Mucosa of stomach (tissue), 1 donor: ENCODE results near the gene STBD1.
"Not testable (repeated sequence)": the region's sequence is repeated elsewhere in the genome, so short reads cannot be mapped to it uniquely, and the experiment has no call there.

Experiments
- H3K27me3 ChIP-seq: one replicate; pipeline ENCODE4 v1.7.0; 2013; ENCODE audit warnings: mild to moderate bottlenecking, low read length; ENCODE audit not compliant: control insufficient read depth, insufficient read depth
- H3K36me3 ChIP-seq: one replicate; pipeline ENCODE4 v1.7.0; 2013; ENCODE audit warnings: low read length; ENCODE audit not compliant: control insufficient read depth, insufficient read depth
- H3K4me1 ChIP-seq: one replicate; pipeline ENCODE4 v1.7.0; 2013; ENCODE audit warnings: mild to moderate bottlenecking, low read length; ENCODE audit not compliant: control insufficient read depth, insufficient read depth
- H3K4me3 ChIP-seq: one replicate; pipeline ENCODE4 v1.7.0; 2013; ENCODE audit warnings: low read length
- H3K9ac ChIP-seq: one replicate; pipeline ENCODE4 v1.7.0; 2013; ENCODE audit warnings: mild to moderate bottlenecking, low read length, moderate library complexity
- H3K9me3 ChIP-seq: one replicate; pipeline ENCODE4 v1.7.0; 2013; ENCODE audit warnings: mild to moderate bottlenecking, low read length, moderate library complexity; ENCODE audit not compliant: control insufficient read depth
- donor health status: Pancreatic carcinoma.

STBD1 gene

DNA sequence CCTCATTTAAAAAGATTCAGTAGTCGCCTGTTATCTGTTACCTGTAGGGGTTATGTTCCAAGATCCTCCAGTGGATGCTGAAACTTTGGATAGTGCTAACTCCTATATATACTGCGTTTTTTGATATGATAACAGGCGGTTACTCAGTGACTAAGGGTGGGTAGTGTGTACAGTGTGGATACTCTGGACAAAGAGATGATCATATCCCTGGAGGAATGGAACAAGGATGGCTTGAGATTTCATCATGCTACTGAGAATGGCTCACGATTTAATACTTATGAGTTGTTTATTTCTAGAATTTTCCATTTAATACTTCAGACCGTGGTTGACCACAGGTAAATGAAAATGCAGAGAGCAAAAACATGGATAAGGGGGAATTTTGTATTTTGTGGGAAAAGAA is 33.5 kb upstream of the STBD1 start:
- H3K9me3 ChIP-seq: no peaks in the 10 kb centered on the region

DNA sequence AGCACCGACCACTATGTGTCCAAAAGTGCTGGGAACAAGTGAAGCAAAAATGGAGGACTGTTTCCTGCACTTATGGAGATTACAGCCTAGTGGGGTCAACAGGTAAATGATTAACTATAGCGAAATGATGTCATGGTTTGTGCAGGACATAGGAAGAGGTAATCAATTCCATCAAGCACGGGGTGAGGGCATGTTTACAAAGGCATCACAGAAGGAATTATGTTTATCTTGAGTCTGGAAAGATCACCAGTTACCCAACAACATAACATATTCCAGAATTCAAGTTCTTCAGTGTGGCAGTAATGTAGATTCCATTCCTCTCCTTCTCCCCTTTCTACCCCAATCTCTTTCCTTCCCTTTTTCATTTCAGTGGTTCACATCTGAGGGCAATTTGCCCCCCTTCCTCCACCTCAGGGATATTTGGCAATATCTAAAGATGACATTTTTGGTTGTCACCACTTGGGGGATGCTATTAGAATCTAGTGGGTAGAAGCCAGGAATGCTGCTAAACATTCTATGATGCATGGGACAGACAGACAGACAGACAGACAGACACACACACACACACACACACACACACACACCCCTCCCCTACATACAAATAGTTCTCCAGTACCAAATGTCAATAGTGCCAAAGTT is 30.9 kb upstream of the STBD1 start:
- Histone ChIP-seq H3K9me3 (no peaks in the 10 kb centered on the region), H3K4me1 (peaks cover 32% of the 10 kb centered on the region), H3K27me3 (no peaks in the 10 kb centered on the region), H3K4me3 (no peak overlapping the region), H3K36me3 (no peaks in the 10 kb centered on the region), H3K9ac (no peak overlapping the region)

More for the DNA sequence above, 33.5 kb upstream of the STBD1 start:
- Histone ChIP-seq H3K27me3 (no peaks in the 10 kb centered on the region), H3K36me3 (no peaks in the 10 kb centered on the region), H3K9ac (no peak overlapping the region), H3K4me3 (no peak overlapping the region), H3K4me1 (peaks cover 18% of the 10 kb centered on the region)

DNA sequence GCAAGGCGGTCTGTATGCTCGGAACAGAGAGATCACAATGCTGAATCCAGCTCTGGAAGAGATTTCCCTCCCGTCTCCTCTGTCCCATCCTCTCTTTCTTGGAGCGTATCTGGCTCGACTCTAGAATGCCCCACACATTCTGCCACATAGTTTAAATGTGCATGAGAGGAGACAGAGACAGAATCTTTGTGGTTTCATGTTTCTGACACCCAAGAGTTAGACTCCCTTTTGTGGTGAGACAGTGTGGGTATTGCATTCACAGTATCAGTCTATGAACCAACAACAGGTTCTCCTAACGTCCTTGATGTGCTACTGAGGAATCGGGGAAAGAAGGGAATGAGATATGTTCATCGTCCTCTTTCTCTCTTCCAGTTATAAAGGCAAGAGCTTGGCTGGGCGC is 29.7 kb upstream of the STBD1 start:
- no peaks in the 10 kb centered on the region for H3K36me3 ChIP-seq
- H3K4me3 ChIP-seq: no peak overlapping the region
- no peaks in the 10 kb centered on the region for H3K27me3 ChIP-seq
- H3K9me3 ChIP-seq: no peaks in the 10 kb centered on the region
- H3K9ac ChIP-seq: no peak overlapping the region
- H3K4me1 ChIP-seq: peaks cover 42% of the 10 kb centered on the region

DNA sequence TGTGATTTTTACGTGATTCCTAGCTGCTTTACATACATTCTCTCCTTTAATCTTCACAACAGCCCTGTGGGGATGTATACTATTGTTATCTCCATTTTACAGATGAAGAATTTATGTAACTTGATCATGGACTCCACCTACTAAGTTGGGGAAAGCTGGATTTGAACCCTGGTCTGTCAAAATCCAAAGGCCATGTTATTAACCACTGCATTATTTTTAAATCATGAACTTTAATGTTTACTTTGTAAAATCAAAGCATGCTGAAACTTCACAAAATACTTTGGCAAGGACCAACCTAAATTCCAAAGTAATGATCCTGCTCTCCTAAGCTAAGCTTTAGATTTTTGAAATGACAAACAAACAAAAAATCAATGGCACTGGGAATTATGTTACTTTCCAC is 28.9 kb upstream of the STBD1 start:
- Histone ChIP-seq H3K27me3 (no peaks in the 10 kb centered on the region), H3K4me3 (no peak overlapping the region), H3K9ac (no peak overlapping the region), H3K4me1 (peaks cover 42% of the 10 kb centered on the region), H3K9me3 (no peaks in the 10 kb centered on the region), H3K36me3 (no peaks in the 10 kb centered on the region)

DNA sequence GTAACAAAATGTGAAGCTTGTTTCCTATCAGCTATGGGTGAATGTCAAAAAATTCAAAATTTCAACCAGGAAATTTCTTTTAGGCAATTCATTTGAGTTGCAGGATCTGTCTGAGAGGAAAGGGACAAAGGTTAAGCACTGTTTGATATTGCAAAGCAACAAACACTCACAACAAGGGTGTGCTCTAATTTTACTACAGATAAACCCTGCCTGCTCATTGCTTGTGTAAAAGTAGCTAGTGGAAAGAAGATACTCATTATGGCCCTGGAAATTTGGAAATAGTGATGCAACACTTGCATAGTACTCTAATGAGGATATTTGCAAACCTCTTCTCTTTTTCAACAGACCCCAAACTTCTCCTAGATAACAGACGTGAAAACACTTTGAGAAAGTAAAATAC is 27.9 kb upstream of the STBD1 start:
- Histone ChIP-seq H3K9me3 (no peaks in the 10 kb centered on the region), H3K4me3 (no peak overlapping the region), H3K9ac (no peak overlapping the region), H3K4me1 (peaks cover 42% of the 10 kb centered on the region), H3K27me3 (no peaks in the 10 kb centered on the region), H3K36me3 (no peaks in the 10 kb centered on the region)

DNA sequence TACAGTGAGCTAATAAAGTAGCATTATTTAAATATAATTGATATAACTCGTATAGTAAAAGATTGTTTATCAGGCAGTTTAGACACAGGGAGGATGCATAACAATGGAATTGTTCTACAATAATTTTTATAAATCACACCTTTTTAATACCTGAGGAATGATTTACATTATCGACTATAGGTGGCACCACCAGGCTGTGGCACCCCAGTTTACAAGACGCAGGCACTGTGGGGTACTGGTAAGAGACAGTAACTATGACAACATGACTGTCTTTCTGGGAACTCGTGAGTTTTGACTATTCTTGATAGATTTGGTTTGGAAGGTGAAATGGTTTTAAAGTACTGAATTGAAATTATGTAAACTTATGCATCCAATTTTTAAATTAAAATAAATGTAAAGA is 27.1 kb upstream of the STBD1 start:
- Histone ChIP-seq H3K9me3 (no peaks in the 10 kb centered on the region), H3K4me1 (peaks cover 36% of the 10 kb centered on the region), H3K9ac (no peak overlapping the region)

DNA sequence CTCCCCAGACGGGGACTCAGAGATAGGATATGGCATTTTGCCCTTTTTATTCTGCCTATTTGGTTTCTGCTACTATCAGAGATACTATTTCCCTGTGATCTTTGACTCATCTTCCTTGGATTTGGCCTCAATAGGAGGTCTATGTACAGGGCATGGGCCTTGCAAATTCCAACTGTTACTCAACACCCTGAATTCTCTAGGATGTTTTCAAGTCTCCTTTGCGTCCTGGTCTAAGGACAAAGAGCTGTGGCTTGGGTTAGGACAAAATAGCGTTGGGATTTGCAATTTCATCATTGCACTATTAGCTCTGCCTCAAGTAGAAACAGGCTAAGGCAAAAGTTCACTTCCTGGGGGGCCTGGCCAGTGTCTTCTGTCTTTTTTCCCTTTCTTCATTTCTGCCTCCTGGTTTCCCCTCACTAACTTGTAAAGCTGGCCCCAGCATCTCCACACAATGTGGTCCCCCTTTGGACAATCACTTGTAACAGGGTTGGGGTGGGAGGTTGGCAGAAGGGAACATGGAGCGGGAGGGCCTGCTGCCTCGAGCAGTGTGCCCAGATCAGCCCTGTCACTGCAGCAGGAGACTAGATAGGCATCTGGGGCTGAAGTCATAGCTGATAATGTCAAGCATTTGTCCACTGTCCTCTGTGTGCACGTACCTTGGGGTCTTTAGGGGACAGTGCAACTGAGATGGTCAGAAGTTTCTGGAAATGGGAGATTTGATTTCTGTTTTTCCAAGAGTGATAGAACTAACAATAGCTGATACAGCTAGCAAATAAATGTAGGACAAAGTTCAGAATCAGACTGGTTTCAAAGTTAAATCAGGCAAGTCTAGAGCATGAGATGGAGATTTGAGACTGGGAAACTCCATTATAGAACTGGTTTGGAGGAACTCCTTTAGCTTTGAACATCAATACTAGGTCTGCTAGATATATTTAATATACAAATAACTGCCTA is 25.8 kb upstream of the STBD1 start:
- Histone ChIP-seq H3K36me3 (no peaks in the 10 kb centered on the region), H3K9me3 (no peaks in the 10 kb centered on the region), H3K9ac (no peak overlapping the region), H3K4me3 (no peak overlapping the region), H3K27me3 (no peaks in the 10 kb centered on the region), H3K4me1 (peaks cover 29% of the 10 kb centered on the region)

More for the DNA sequence above, 27.1 kb upstream of the STBD1 start:
- no peaks in the 10 kb centered on the region for H3K36me3 ChIP-seq
- H3K27me3 ChIP-seq: no peaks in the 10 kb centered on the region
- no peak overlapping the region for H3K4me3 ChIP-seq

DNA sequence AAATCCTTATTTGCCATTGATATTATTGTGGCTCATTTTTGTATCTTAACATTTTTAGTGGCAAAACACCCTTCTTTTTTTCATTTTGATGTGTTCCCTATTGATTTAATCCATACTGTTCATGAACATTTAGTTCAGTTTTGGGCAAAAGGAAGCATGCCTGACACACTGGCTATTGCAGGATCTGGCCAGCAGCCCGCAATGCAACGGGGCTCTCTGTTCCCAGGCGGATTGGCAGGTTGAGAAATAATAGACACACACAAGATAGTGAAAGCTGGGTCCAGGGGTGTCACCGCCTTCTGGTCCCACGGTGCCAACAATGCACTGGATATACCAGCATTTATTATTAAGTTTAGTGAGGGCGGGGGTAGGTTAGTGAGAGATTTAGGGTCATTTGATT is 24.9 kb upstream of the STBD1 start:
- not testable (repeated sequence) for H3K27me3 ChIP-seq, H3K4me3 ChIP-seq, H3K9ac ChIP-seq, H3K36me3 ChIP-seq, H3K9me3 ChIP-seq
- peaks cover 29% of the 10 kb centered on the region for H3K4me1 ChIP-seq

DNA sequence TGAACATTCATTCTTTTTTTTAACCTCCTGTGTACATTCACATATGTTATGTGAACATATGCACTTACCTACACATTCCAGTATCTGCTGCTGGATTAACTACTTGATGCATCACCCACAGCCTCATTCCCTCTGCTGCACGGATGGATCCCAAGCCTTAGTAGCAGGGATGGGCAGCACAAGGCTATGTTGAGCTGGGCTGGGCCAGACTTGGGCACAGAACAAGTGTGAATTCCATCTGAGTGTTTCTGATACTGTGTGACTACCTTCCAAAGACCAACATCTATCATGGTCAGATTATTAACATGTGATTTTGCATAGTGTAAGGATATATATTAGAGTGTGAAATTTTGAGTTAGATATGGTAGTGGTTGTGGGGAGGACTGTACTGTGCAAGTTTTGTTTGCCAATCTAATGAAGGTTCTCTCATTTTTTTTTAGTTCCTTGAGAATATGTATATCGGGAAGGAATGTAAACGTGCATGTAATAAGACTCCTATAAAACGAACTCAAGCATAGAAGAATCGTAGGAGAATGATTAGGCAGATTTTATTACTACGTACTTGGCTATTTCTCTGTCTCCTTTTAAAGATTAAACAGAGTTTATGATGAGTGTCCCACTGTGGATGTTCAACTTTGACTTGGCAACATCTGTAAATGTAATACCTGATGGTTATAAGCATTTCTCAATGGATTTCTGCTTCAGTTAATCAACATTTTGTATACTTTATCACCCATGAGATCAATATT is 23.4 kb upstream of the STBD1 start:
- no peaks in the 10 kb centered on the region for H3K36me3 ChIP-seq

DNA sequence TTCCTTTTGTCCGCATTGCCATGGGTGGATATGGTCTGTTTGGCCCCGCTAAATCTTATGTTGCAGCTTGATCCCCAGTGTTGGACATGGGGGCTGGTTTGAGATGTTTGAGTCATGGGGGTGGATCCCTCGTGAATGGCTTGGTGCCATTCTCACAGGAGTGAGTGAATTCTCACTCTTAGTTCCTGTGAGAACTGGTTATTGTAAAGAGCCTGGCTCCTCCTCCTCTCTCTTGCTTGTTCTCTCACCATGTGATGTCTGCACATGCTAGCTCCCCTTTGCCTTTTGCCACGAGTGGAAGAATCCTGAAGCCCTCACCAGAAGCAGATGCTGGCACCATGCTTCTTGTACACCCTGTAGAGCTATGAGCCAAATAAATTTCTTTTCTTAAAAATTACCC is 22.6 kb upstream of the STBD1 start:
- peaks cover 20% of the 10 kb centered on the region for H3K4me1 ChIP-seq
- H3K36me3 ChIP-seq: no peaks in the 10 kb centered on the region
- no peaks in the 10 kb centered on the region for H3K9me3 ChIP-seq
- no peak overlapping the region for H3K4me3 ChIP-seq
- H3K27me3 ChIP-seq: no peaks in the 10 kb centered on the region
- H3K9ac ChIP-seq: no peak overlapping the region

More for the DNA sequence above, 23.4 kb upstream of the STBD1 start:
- H3K9me3 ChIP-seq: no peaks in the 10 kb centered on the region
- no peaks in the 10 kb centered on the region for H3K27me3 ChIP-seq
- peaks cover 22% of the 10 kb centered on the region for H3K4me1 ChIP-seq
- H3K9ac ChIP-seq: no peak overlapping the region
- H3K4me3 ChIP-seq: no peak overlapping the region

DNA sequence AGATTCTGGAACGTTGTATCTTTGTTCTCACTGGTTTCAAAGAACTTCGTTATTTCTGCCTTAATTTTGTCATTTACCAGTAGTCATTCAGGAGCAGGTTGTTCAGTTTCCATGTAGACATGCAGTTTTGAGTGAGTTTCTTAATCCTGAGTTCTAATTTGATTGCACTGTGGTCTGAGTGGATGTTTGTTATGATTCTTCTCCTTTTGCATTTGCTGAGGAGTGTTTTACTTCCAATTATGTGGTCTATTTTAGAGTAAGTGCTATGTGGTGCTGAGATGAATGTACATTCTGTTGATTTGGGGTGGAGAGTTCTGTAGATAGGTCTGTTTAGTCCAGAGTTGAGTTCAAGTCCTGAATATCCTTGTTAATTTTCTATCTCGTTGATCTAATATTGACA is 18.7 kb upstream of the STBD1 start:
- not testable (repeated sequence) for H3K4me3 ChIP-seq, H3K36me3 ChIP-seq, H3K4me1 ChIP-seq, H3K27me3 ChIP-seq, H3K9ac ChIP-seq, H3K9me3 ChIP-seq

DNA sequence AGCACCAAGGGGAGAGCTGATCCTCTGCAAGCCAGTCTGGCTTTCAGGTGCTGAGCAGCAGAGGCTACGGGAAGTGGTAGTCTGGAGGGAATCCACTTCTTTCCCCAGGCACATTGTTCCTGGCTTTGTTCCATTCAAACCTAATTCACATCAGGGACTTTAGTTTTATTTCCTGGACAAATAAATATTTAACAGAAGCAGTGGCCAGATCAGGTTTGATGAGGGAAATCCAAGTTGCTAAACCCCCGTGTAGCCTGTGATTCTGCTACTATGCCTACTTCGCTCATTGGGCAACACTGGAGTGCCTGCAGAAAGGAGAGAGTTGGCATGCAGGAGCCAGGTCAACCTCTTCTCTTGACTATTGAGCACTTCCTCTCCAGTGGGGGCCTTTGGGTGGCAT is 13.8 kb upstream of the STBD1 start:
- no peaks in the 10 kb centered on the region for H3K27me3 ChIP-seq
- peaks cover 5% of the 10 kb centered on the region for H3K4me1 ChIP-seq
- no peaks in the 10 kb centered on the region for H3K36me3 ChIP-seq
- no peaks in the 10 kb centered on the region for H3K9me3 ChIP-seq
- H3K4me3 ChIP-seq: no peak overlapping the region
- no peak overlapping the region for H3K9ac ChIP-seq
